ENCODE results near the gene CST6. TPM values are rescaled to one million over a fixed set of nuclear protein-coding genes. Genes with fewer than 3 reads are reported as not detected.

CST6 gene
- total and polyA plus RNA-seq, 2 donors (not counting 1 experiment from before 2014, with no cell fraction given) = 0.76 to 11.1 TPM

DNA sequence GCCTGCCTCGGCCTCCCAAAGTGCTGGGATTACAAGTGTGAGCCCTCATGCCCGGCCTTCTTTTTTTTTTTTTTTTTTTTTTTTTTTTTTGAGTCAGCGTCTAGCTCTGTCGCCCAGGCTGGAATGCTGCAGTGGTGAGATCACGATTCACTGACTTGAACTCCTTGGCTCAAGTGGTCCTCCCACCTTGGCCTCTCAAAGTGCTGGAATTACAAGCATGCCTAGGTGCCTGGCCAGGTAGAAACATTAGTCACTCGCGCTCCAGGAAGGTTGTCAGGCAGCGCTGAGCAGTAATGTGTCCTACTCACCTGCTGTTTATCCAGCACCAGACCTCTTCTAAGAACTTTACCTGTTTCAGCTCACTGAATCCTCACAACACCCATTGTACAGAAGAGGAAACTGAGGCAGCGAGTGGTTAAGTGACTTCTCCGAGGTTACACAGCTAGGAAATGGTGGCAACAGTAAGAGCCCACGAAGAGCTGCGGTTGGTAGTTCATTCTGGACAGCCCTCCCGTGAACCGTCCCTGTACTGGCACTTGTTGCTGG lies 496 bp upstream of the CST6 start:
- Histone ChIP-seq H2AFZ (ENCODE audit: low read length) (no peak overlapping the region), H3K4me1 (ENCODE audit: control insufficient read depth, extremely low read depth, insufficient read depth, low read length) (peaks cover 3% of the 10 kb centered on the region), H4K20me1 (ENCODE audit: control insufficient read depth, extremely low read depth, insufficient read depth, low read length) (no peaks in the 10 kb centered on the region), H3K79me2 (ENCODE audit: control insufficient read depth, insufficient read depth, low read length) (no peaks in the 10 kb centered on the region), H3K9me3 (ENCODE audit: control insufficient read depth, insufficient read depth, low read depth, low read length) (no peaks in the 10 kb centered on the region), H3K27me3 (ENCODE audit: control insufficient read depth, insufficient read depth, low read length) (peaks cover 7% of the 10 kb centered on the region), H3K4me3 (replicated peaks in 1 of 4; ENCODE audit: control extremely low read depth in 1 of 4, insufficient read depth in 1 of 4, low read depth in 3 of 4, low read length in 4 of 4) (no peak overlapping the region), H3K9ac (ENCODE audit: insufficient read depth, low read length) (no peak overlapping the region), H3K36me3 (ENCODE audit: control insufficient read depth, insufficient read depth, low read length) (no peaks in the 10 kb centered on the region), H3K4me2 (ENCODE audit: extremely low read depth, insufficient read depth, low read length) (no peak overlapping the region), H3K27ac (ENCODE audit: insufficient read depth, low read length) (no peak overlapping the region)
- TF ChIP-seq, protein P1, sequence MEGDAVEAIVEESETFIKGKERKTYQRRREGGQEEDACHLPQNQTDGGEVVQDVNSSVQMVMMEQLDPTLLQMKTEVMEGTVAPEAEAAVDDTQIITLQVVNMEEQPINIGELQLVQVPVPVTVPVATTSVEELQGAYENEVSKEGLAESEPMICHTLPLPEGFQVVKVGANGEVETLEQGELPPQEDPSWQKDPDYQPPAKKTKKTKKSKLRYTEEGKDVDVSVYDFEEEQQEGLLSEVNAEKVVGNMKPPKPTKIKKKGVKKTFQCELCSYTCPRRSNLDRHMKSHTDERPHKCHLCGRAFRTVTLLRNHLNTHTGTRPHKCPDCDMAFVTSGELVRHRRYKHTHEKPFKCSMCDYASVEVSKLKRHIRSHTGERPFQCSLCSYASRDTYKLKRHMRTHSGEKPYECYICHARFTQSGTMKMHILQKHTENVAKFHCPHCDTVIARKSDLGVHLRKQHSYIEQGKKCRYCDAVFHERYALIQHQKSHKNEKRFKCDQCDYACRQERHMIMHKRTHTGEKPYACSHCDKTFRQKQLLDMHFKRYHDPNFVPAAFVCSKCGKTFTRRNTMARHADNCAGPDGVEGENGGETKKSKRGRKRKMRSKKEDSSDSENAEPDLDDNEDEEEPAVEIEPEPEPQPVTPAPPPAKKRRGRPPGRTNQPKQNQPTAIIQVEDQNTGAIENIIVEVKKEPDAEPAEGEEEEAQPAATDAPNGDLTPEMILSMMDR (conservative IDR thresholded peaks at IDR 0.05 in 1 of 2, IDR thresholded peaks at IDR 0.05 in 1 of 2; ENCODE audit: low read depth in 1 of 2, low read length in 2 of 2) = no peak
- no peak for TF ChIP-seq EZH2 (IDR thresholded peaks at IDR 0.05; ENCODE audit: low read length, missing control alignments)
- peak in 1 of 2 donors; percentile 83 for DNase-seq (ENCODE audit: low read depth in 2 of 2)

DNA sequence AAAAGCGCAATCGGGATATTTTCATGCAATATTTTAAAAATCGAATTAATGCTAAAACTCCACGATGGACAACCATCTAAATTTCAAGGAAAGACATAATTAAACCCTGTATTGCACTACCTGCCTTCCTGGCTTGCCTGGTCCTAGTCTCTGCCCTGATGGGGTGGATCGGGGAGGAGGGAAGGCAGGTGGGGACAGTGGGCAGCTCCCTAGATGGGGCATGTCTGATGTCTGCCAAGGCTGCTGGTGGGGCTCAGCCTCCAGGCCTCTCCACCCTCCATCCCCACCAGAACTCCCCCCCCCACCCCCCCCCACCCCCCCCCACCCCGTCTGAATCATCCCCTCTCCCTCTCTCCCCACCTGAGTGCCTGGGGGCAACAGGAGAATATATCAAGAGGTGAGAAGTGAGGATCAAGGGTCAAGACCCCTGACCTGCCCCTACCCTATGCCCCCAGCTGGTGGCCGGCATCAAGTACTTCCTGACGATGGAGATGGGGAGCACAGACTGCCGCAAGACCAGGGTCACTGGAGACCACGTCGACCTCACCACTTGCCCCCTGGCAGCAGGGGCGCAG lies 650 bp downstream of the CST6 start:
- Histone ChIP-seq H3K4me3 (replicated peaks in 1 of 4; ENCODE audit: control extremely low read depth in 1 of 4, insufficient read depth in 1 of 4, low read depth in 3 of 4, low read length in 4 of 4) (no peak overlapping the region), H3K27me3 (ENCODE audit: control insufficient read depth, insufficient read depth, low read length) (peaks cover 7% of the 10 kb centered on the region)
- no peak for DNase-seq (ENCODE audit: low read depth in 2 of 2)

DNA sequence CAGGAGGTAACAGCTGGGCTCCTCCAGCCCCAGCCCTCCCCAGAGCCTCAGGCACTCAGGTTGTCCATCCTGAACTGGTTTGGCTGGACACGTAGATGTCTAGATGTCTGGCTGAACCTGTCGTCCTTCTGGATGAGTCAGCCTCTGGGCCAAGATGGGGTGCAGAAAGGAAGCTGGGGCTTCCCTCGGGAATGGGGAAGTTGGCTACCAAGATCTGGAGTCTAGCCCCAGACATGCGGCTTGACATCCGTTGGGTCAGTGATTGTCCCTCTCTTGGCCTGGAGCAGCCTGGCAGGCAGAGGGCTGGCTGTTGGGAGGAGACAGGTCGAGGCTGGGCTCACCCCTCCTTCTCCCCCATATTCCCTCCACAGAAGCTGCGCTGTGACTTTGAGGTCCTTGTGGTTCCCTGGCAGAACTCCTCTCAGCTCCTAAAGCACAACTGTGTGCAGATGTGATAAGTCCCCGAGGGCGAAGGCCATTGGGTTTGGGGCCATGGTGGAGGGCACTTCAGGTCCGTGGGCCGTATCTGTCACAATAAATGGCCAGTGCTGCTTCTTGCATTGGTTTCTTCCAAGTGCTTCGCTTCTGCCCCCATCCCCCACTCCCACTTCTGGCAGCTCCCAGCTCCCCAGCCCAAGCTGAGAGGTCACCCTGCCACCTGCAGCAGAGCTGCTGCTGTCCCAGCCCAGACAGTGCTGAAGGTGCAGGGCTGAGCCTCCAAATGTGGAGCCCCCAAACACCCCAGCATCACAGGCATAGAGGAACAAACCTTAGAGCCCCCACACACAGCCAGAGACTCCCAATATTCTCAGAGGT lies 1.3 kb downstream of the CST6 start:
- no peak for DNase-seq (ENCODE audit: low read depth in 2 of 2)
- TF ChIP-seq EZH2 (IDR thresholded peaks at IDR 0.05; ENCODE audit: low read length, missing control alignments) = no peak
- TF ChIP-seq, protein P1 (conservative IDR thresholded peaks at IDR 0.05 in 1 of 2, IDR thresholded peaks at IDR 0.05 in 1 of 2; ENCODE audit: low read depth in 1 of 2, low read length in 2 of 2) = no peak

More for the DNA sequence above, 650 bp downstream of the CST6 start:
- no peak overlapping the region for H3K9ac ChIP-seq (ENCODE audit: insufficient read depth, low read length)
- no peak overlapping the region for H3K4me2 ChIP-seq (ENCODE audit: extremely low read depth, insufficient read depth, low read length)
- TF ChIP-seq, protein P1 (conservative IDR thresholded peaks at IDR 0.05 in 1 of 2, IDR thresholded peaks at IDR 0.05 in 1 of 2; ENCODE audit: low read depth in 1 of 2, low read length in 2 of 2) = no peak
- H3K27ac ChIP-seq (ENCODE audit: insufficient read depth, low read length) = no peak overlapping the region
- H3K36me3 ChIP-seq (ENCODE audit: control insufficient read depth, insufficient read depth, low read length) = no peaks in the 10 kb centered on the region
- H2AFZ ChIP-seq (ENCODE audit: low read length) = no peak overlapping the region
- H3K4me1 ChIP-seq (ENCODE audit: control insufficient read depth, extremely low read depth, insufficient read depth, low read length) = peaks cover 3% of the 10 kb centered on the region
- H4K20me1 ChIP-seq (ENCODE audit: control insufficient read depth, extremely low read depth, insufficient read depth, low read length) = no peaks in the 10 kb centered on the region
- H3K9me3 ChIP-seq (ENCODE audit: control insufficient read depth, insufficient read depth, low read depth, low read length) = no peaks in the 10 kb centered on the region
- no peaks in the 10 kb centered on the region for H3K79me2 ChIP-seq (ENCODE audit: control insufficient read depth, insufficient read depth, low read length)

More for the DNA sequence above, 1.3 kb downstream of the CST6 start:
- H3K4me3 ChIP-seq (replicated peaks in 1 of 4; ENCODE audit: control extremely low read depth in 1 of 4, insufficient read depth in 1 of 4, low read depth in 3 of 4, low read length in 4 of 4) = no peak overlapping the region
- H2AFZ ChIP-seq (ENCODE audit: low read length) = no peak overlapping the region
- H3K79me2 ChIP-seq (ENCODE audit: control insufficient read depth, insufficient read depth, low read length) = no peaks in the 10 kb centered on the region
- H4K20me1 ChIP-seq (ENCODE audit: control insufficient read depth, extremely low read depth, insufficient read depth, low read length) = no peaks in the 10 kb centered on the region
- peaks cover 3% of the 10 kb centered on the region for H3K4me1 ChIP-seq (ENCODE audit: control insufficient read depth, extremely low read depth, insufficient read depth, low read length)
- peaks cover 7% of the 10 kb centered on the region for H3K27me3 ChIP-seq (ENCODE audit: control insufficient read depth, insufficient read depth, low read length)
- no peak overlapping the region for H3K27ac ChIP-seq (ENCODE audit: insufficient read depth, low read length)
- H3K9me3 ChIP-seq (ENCODE audit: control insufficient read depth, insufficient read depth, low read depth, low read length) = no peaks in the 10 kb centered on the region
- no peak overlapping the region for H3K9ac ChIP-seq (ENCODE audit: insufficient read depth, low read length)
- no peaks in the 10 kb centered on the region for H3K36me3 ChIP-seq (ENCODE audit: control insufficient read depth, insufficient read depth, low read length)
- no peak overlapping the region for H3K4me2 ChIP-seq (ENCODE audit: extremely low read depth, insufficient read depth, low read length)
